T-cell (primary cell): ENCODE results near the gene ANKRD13D. TPM values are rescaled to one million over a fixed set of nuclear protein-coding genes. Genes with fewer than 3 reads are reported as not detected.

Source experiments
- ATAC-seq, 4 experiments: fragments of 200-7000 bp in 3 of 4; fragments of 150-1000 bp in 1 of 4; cut with Tn5 transposase; replicated peaks in 1 of 4; 1 replicate in 3 of 4; 2 replicates in 1 of 4; pipeline ENCODE4 v1.10.0; 2021; ENCODE audit warnings: moderate library complexity in 3 of 4, mild to moderate bottlenecking in 2 of 4, moderate number of reproducible peaks in 1 of 4
- CTCF ChIA-PET, 2 donors: fragments of 300-600 bp; sonication (Branson Sonifier 250); formaldehyde crosslinking; loops; one replicate each; lab custom pipeline; 2022; ENCODE audit warnings: antibody characterized with exemption in 2 of 2; lab: Charles Lee
- POLR2A ChIA-PET, 2 donors: fragments of 300-600 bp; sonication (Branson Sonifier 250); formaldehyde crosslinking; loops; one replicate each; lab custom pipeline; 2022; ENCODE audit warnings: antibody characterized with exemption in 2 of 2; lab: Charles Lee
- DNase-seq, 35 experiments: peaks; one replicate each; pipeline versions ENCODE4 v3.0.0 to v3.0.0-alpha.2; 2013 to 2023
- H3K27ac ChIP-seq: one replicate; pipeline ENCODE4 v1.5.1; 2013; ENCODE audit warnings: low read length
- H3K27me3 ChIP-seq, 2 experiments: replicated peaks in 1 of 2; 1 replicate in 1 of 2; 2 replicates in 1 of 2; pipeline versions ENCODE4 v1.6.1 to v1.7.0; 2013; ENCODE audit warnings: low read length in 1 of 2, mixed read lengths in 1 of 2; ENCODE audit not compliant: control insufficient read depth in 2 of 2, insufficient read depth in 2 of 2; ENCODE audit errors: extremely low read depth in 1 of 2
- H3K36me3 ChIP-seq, 2 donors: 1 replicate in 1 of 2; 2 replicates in 1 of 2; pipeline versions ENCODE4 v1.6.1 to v1.7.0; 2013; ENCODE audit warnings: low read length in 1 of 2; ENCODE audit not compliant: control insufficient read depth in 2 of 2, insufficient read depth in 1 of 2; ENCODE audit errors: extremely low read depth in 1 of 2
- H3K4me1 ChIP-seq, 2 experiments: 1 replicate in 1 of 2; 2 replicates in 1 of 2; pipeline versions ENCODE4 v1.6.1 to v1.7.0; 2013; ENCODE audit warnings: low read length in 2 of 2, mixed read lengths in 1 of 2; ENCODE audit not compliant: insufficient read depth in 2 of 2, control insufficient read depth in 1 of 2; ENCODE audit errors: extremely low read depth in 1 of 2
- H3K4me3 ChIP-seq, 2 donors: 1 replicate in 1 of 2; 2 replicates in 1 of 2; pipeline versions ENCODE4 v1.5.1 to v1.7.0; 2013; ENCODE audit warnings: mild to moderate bottlenecking in 2 of 2, low read length in 1 of 2, moderate library complexity in 1 of 2; ENCODE audit not compliant: control insufficient read depth in 1 of 2; ENCODE audit errors: extremely low read depth in 1 of 2
- H3K9me3 ChIP-seq: 2 replicates; pipeline ENCODE4 v1.7.0; 2013
- H3K27ac Mint-ChIP-seq, 2 donors: one replicate each; pipeline ENCODE4 v1.8.0; 2020 to 2021; ENCODE audit warnings: mild to moderate bottlenecking in 2 of 2, mixed read lengths in 2 of 2
- H3K27me3 Mint-ChIP-seq, 2 donors: one replicate each; pipeline ENCODE4 v1.8.0; 2021 to 2022; ENCODE audit warnings: mixed read lengths in 2 of 2
- H3K36me3 Mint-ChIP-seq: one replicate; pipeline ENCODE4 v1.8.0; 2021; ENCODE audit warnings: mixed read lengths
- H3K4me1 Mint-ChIP-seq, 3 donors: one replicate each; pipeline ENCODE4 v1.8.0; 2020 to 2022; ENCODE audit warnings: mixed read lengths in 3 of 3, mild to moderate bottlenecking in 1 of 3
- H3K4me3 Mint-ChIP-seq, 3 donors: one replicate each; pipeline ENCODE4 v1.8.0; 2020 to 2022; ENCODE audit warnings: mild to moderate bottlenecking in 3 of 3, mixed read lengths in 3 of 3, moderate library complexity in 3 of 3
- H3K9me3 Mint-ChIP-seq, 3 donors: one replicate each; pipeline ENCODE4 v1.8.0; 2020 to 2022; ENCODE audit warnings: mixed read lengths in 3 of 3
- WGBS: methylation state at CpG from one replicate; pipeline ENCODE4 v1.1.5; 2013; ENCODE audit warnings: missing lambda C conversion rate; ENCODE audit not compliant: insufficient coverage; 5-methylcytosine and 5-hydroxymethylcytosine counted together
- total RNA-seq, 35 experiments: library from RNA in 6 of 35; stranded (reverse) in 6 of 35; fragments of 120-200 nt in 1 of 35; gene quantifications; one replicate each; pipeline versions ENCODE4 v1.2.1 to v1.2.4 and lab custom pipeline; 2013 to 2026

Gene ANKRD13D
- total RNA-seq, 5 donors from 2014 or later (not counting 1 experiment from before 2014, with no cell fraction given): 150 to 249 (median 237) TPM

GRCh38 chr11:67245046-67245445, 44.1 kb upstream of the ANKRD13D start:
- Mint-ChIP-seq H3K27me3 (no peaks in the 10 kb centered on the region), H3K9me3 (no peaks in the 10 kb centered on the region), H3K4me3 (no peak overlapping the region), H3K36me3 (peaks cover 72% of the 10 kb centered on the region), H3K27ac (peak overlapping the region in 1 of 2 donors; percentile 5), H3K4me1 (peaks cover 59 to 70% (median 60%) of the 10 kb centered on the region in 3 donors)
- CTCF ChIA-PET: interaction anchor here in 1 of 2 donors (0.6 to 1.3 kb wide), 2 partner anchors 12 to 785 kb away, joined by 4 to 7 read pairs; no protein-coding TSS in a partner anchor
- POLR2A ChIA-PET: no interaction called here
- Histone ChIP-seq H3K36me3 (peaks cover 25 to 72% of the 10 kb centered on the region in 2 donors), H3K27ac (no peak overlapping the region), H3K4me3 (no peak overlapping the region), H3K4me1 (peaks cover 20 to 35% of the 10 kb centered on the region in 2 experiments), H3K27me3 (no peaks in the 10 kb centered on the region), H3K9me3 (no peaks in the 10 kb centered on the region)
- DNase-seq: no peak
- ATAC-seq: no peak
- WGBS: 93% methylated on average over 10 of the region's 11 CpGs

- Histone ChIP-seq H3K27me3 (no peaks in the 10 kb centered on the region), H3K4me1 (peaks cover under 1 to 21% of the 10 kb centered on the region in 2 experiments), H3K9me3 (no peaks in the 10 kb centered on the region), H3K27ac (no peak overlapping the region), H3K4me3 (no peak overlapping the region), H3K36me3 (peaks cover 25 to 96% of the 10 kb centered on the region in 2 donors)
- H3K36me3 Mint-ChIP-seq: peaks cover 76% of the 10 kb centered on the region
- 91% methylated on average over 4 of the region's 5 CpGs for WGBS
- POLR2A ChIA-PET: no interaction called here
- peaks cover 63 to 73% (median 69%) of the 10 kb centered on the region in 3 donors for H3K4me1 Mint-ChIP-seq
- H3K9me3 Mint-ChIP-seq: no peaks in the 10 kb centered on the region
- H3K4me3 Mint-ChIP-seq: no peak overlapping the region
- ATAC-seq: no peak
- H3K27me3 Mint-ChIP-seq: no peaks in the 10 kb centered on the region
- no peak for DNase-seq
- CTCF ChIA-PET: no interaction called here
- H3K27ac Mint-ChIP-seq: peak overlapping the region; percentile 6 to 27
These were observed 41.1 kb upstream of the ANKRD13D start for GRCh38 chr11:67247946-67248550.

GRCh38 chr11:67248653-67249052, 40.5 kb upstream of the ANKRD13D start:
- ATAC-seq (no peak), DNase-seq (no peak)
- Histone ChIP-seq H3K9me3 (no peaks in the 10 kb centered on the region), H3K36me3 (peaks cover 21 to 96% of the 10 kb centered on the region in 2 donors), H3K27ac (no peak overlapping the region), H3K27me3 (no peaks in the 10 kb centered on the region), H3K4me1 (peaks cover 0 to 18% of the 10 kb centered on the region in 2 experiments), H3K4me3 (no peak overlapping the region)
- Mint-ChIP-seq H3K9me3 (no peaks in the 10 kb centered on the region), H3K27ac (peak overlapping the region; percentile 27 to 55), H3K4me3 (no peak overlapping the region), H3K4me1 (peaks cover 63 to 73% (median 67%) of the 10 kb centered on the region in 3 donors), H3K36me3 (peaks cover 78% of the 10 kb centered on the region), H3K27me3 (no peaks in the 10 kb centered on the region)
- ChIA-PET CTCF (no interaction called here), POLR2A (no interaction called here)

GRCh38 chr11:67250059-67251043, 38.8 kb upstream of the ANKRD13D start:
- Histone ChIP-seq H3K9me3 (no peaks in the 10 kb centered on the region), H3K27me3 (no peaks in the 10 kb centered on the region), H3K27ac (no peak overlapping the region), H3K4me3 (no peak overlapping the region), H3K36me3 (peaks cover 26 to 98% of the 10 kb centered on the region in 2 donors), H3K4me1 (peaks cover 0 to 14% of the 10 kb centered on the region in 2 experiments)
- Mint-ChIP-seq H3K9me3 (no peaks in the 10 kb centered on the region), H3K27me3 (no peaks in the 10 kb centered on the region), H3K4me1 (peaks cover 61 to 74% (median 62%) of the 10 kb centered on the region in 3 donors), H3K4me3 (no peak overlapping the region), H3K36me3 (peaks cover 80% of the 10 kb centered on the region), H3K27ac (no peak overlapping the region)
- no peak for ATAC-seq
- peak in 1 of 35 experiments; percentile 8 for DNase-seq
- POLR2A ChIA-PET: no interaction called here
- 96% methylated on average over 34 of the region's 37 CpGs for WGBS
- CTCF ChIA-PET: interaction anchor here in 1 of 2 donors (0.8 kb wide), 1 partner anchor 12 kb away, joined by 3 read pairs; no protein-coding TSS in a partner anchor

- H3K36me3 Mint-ChIP-seq: peaks cover 75% of the 10 kb centered on the region
These were observed 37.3 kb upstream of the ANKRD13D start for GRCh38 chr11:67251841-67252240.

GRCh38 chr11:67252831-67253239, 36.3 kb upstream of the ANKRD13D start:
- Mint-ChIP-seq H3K9me3 (no peaks in the 10 kb centered on the region), H3K27ac (peak overlapping the region; percentile 44 to 66), H3K27me3 (no peaks in the 10 kb centered on the region), H3K4me1 (peaks cover 52 to 60% (median 54%) of the 10 kb centered on the region in 3 donors), H3K4me3 (no peak overlapping the region), H3K36me3 (peaks cover 78% of the 10 kb centered on the region)
- Histone ChIP-seq H3K27ac (no peak overlapping the region), H3K4me1 (peaks cover 0 to 14% of the 10 kb centered on the region in 2 experiments), H3K36me3 (peaks cover 19 to 93% of the 10 kb centered on the region in 2 donors), H3K27me3 (no peaks in the 10 kb centered on the region), H3K9me3 (no peaks in the 10 kb centered on the region), H3K4me3 (no peak overlapping the region)
- DNase-seq (peak in 12 of 35 experiments; percentile 31 to 65 (median 46)), ATAC-seq (peak; percentile 60 to 69 (median 64))
- 81% methylated on average over 3 of the region's 4 CpGs for WGBS
- POLR2A ChIA-PET: interaction anchor here (0.5 to 1.3 kb wide), 4 partner anchors 13 to 94 kb away, joined by 3 to 8 read pairs (median 5); no protein-coding TSS in a partner anchor
- CTCF ChIA-PET: interaction anchor here in 1 of 2 donors (0.7 to 1.7 kb wide), 6 partner anchors 9 to 129 kb away, joined by 4 to 6 read pairs (median 6); partner anchors contain the start of gene CLCF1

More at GRCh38 chr11:67251841-67252240, 37.3 kb upstream of the ANKRD13D start:
- ChIA-PET CTCF (interaction anchor here in 1 of 2 donors (1.0 kb wide), 1 partner anchor 11 kb away, joined by 3 read pairs; no protein-coding TSS in a partner anchor), POLR2A (interaction anchor here (0.6 to 1.5 kb wide), 2 partner anchors 11 to 42 kb away, joined by 3 to 4 read pairs; no protein-coding TSS in a partner anchor)
- H3K9me3 Mint-ChIP-seq: no peaks in the 10 kb centered on the region
- H3K27me3 ChIP-seq: no peaks in the 10 kb centered on the region
- DNase-seq (peak in 1 of 35 experiments; percentile 7), ATAC-seq (no peak)
- peaks cover 18 to 98% of the 10 kb centered on the region in 2 donors for H3K36me3 ChIP-seq
- WGBS: 100% methylated on average over 1 of the region's 1 CpG
- H3K27ac Mint-ChIP-seq: peak overlapping the region; percentile 28 to 79
- H3K4me3 Mint-ChIP-seq: no peak overlapping the region
- peaks cover 0 to 14% of the 10 kb centered on the region in 2 experiments for H3K4me1 ChIP-seq
- no peaks in the 10 kb centered on the region for H3K9me3 ChIP-seq
- H3K27ac ChIP-seq: no peak overlapping the region
- H3K27me3 Mint-ChIP-seq: no peaks in the 10 kb centered on the region
- H3K4me1 Mint-ChIP-seq: peaks cover 53 to 60% (median 54%) of the 10 kb centered on the region in 3 donors
- no peak overlapping the region for H3K4me3 ChIP-seq
